NCI-H2107 (cell line): ENCODE data around the gene RIC3.

Experiments used
- DNase-seq: peaks from one replicate; lab custom pipeline; 2025; lab: John Stamatoyannopoulos, UW

Gene RIC3

GRCh38 chr11:8102965-8103364 lies 65.9 kb downstream of the RIC3 start:
- DNase-seq = no peak

- no peak for DNase-seq
Measured at GRCh38 chr11:8102296-8102915, 66.4 kb downstream of the RIC3 start.

GRCh38 chr11:8101421-8101820 lies 67.4 kb downstream of the RIC3 start:
- no peak for DNase-seq

GRCh38 chr11:8100605-8101004 lies 68.2 kb downstream of the RIC3 start:
- no peak for DNase-seq

GRCh38 chr11:8100158-8100557 lies 68.7 kb downstream of the RIC3 start:
- DNase-seq = no peak

- DNase-seq = peak; percentile 53
Measured at GRCh38 chr11:8099291-8099899, 69.4 kb downstream of the RIC3 start.

GRCh38 chr11:8098879-8099278 lies 69.9 kb downstream of the RIC3 start:
- DNase-seq = no peak

- DNase-seq = no peak
Measured at GRCh38 chr11:8098361-8098760, 70.5 kb downstream of the RIC3 start.

- no peak for DNase-seq
Measured at GRCh38 chr11:8097926-8098325, 70.9 kb downstream of the RIC3 start.

- no peak for DNase-seq
Measured at GRCh38 chr11:8097468-8097867, 71.4 kb downstream of the RIC3 start.

- DNase-seq = no peak
Measured at GRCh38 chr11:8097062-8097461, 71.8 kb downstream of the RIC3 start.

GRCh38 chr11:8096575-8096974 lies 72.2 kb downstream of the RIC3 start:
- DNase-seq = no peak

- DNase-seq = no peak
Measured at GRCh38 chr11:8095806-8096522, 72.9 kb downstream of the RIC3 start.

- no peak for DNase-seq
Measured at GRCh38 chr11:8095371-8095770, 73.5 kb downstream of the RIC3 start.

- DNase-seq = no peak
Measured at GRCh38 chr11:8094656-8095055, 74.2 kb downstream of the RIC3 start.

- DNase-seq = no peak
Measured at GRCh38 chr11:8093931-8094575, 74.8 kb downstream of the RIC3 start.

- DNase-seq = peak; percentile 61
Measured at GRCh38 chr11:8092587-8093424, 76.0 kb downstream of the RIC3 start.

- no peak for DNase-seq
Measured at GRCh38 chr11:8091721-8092120, 77.1 kb downstream of the RIC3 start.

- DNase-seq = no peak
Measured at GRCh38 chr11:8090756-8091155, 78.1 kb downstream of the RIC3 start.

- DNase-seq = no peak
Measured at GRCh38 chr11:8089791-8090510, 78.9 kb downstream of the RIC3 start.

- no peak for DNase-seq
Measured at GRCh38 chr11:8087756-8088155, 81.1 kb downstream of the RIC3 start.
